ENCODE measurements around the gene ZNF543. TPM values are rescaled to one million over a fixed set of nuclear protein-coding genes. Genes with fewer than 3 reads are reported as not detected.
A peak's percentile ranks its signal among the peaks of the same experiment; 100 is the strongest.

ZNF543 gene
- total and polyA plus RNA-seq, 2 of the 13 experiments (the other 11 are each of a cell fraction or from before 2014, with no cell fraction given): 2.1 to 8.9 TPM

- peak; percentile 84 for TF ChIP-seq MAX (IDR thresholded peaks at IDR 0.05)
- no peak for TF ChIP-seq DPF2 (CRISPR knock-in tag; IDR thresholded peaks at IDR 0.05; ENCODE audit: borderline replicate concordance, low read depth)
- peak; percentile 87 for TF ChIP-seq ELF1 (CRISPR knock-in tag; IDR thresholded peaks at IDR 0.05)
- no peak for TF ChIP-seq GLI4 (CRISPR knock-in tag; IDR thresholded peaks at IDR 0.05; ENCODE audit: borderline replicate concordance)
- TF ChIP-seq ZNF234 (CRISPR knock-in tag; conservative IDR thresholded peaks at IDR 0.05): no peak
- TF ChIP-seq ZNF788 (CRISPR knock-in tag; IDR thresholded peaks at IDR 0.05; ENCODE audit: borderline replicate concordance): peak; percentile 67; the same call in 1 of the 2 replicates
- TF ChIP-seq CBFB (CRISPR knock-in tag; IDR thresholded peaks at IDR 0.05): peak; percentile 43; the same call in 1 of the 2 replicates
- peak; percentile 20; the same call in 1 of the 2 replicates for TF ChIP-seq ZNF614 (CRISPR knock-in tag; IDR thresholded peaks at IDR 0.05; ENCODE audit: borderline replicate concordance)
- peak; percentile 90 for TF ChIP-seq YEATS2 (CRISPR knock-in tag; IDR thresholded peaks at IDR 0.05; ENCODE audit: borderline replicate concordance)
- TF ChIP-seq ZNF350 (CRISPR knock-in tag; IDR thresholded peaks at IDR 0.05; ENCODE audit: borderline replicate concordance, low read depth): peak; percentile 56; the same call in 1 of the 2 replicates
- peak; percentile 89 for TF ChIP-seq SPEN (CRISPR knock-in tag; IDR thresholded peaks at IDR 0.05; ENCODE audit: low read depth)
- TF ChIP-seq ZNF768 (CRISPR knock-in tag; IDR thresholded peaks at IDR 0.05): peak; percentile 36; the same call in 1 of the 2 replicates
- no peak for TF ChIP-seq NFATC3 (CRISPR knock-in tag; IDR thresholded peaks at IDR 0.05)
- peak; percentile 96 for TF ChIP-seq SAP130 (CRISPR knock-in tag; IDR thresholded peaks at IDR 0.05; ENCODE audit: low read depth)
- TF ChIP-seq HNF4G (IDR thresholded peaks at IDR 0.05; ENCODE audit: borderline replicate concordance, low read depth, low read length): no peak
- TF ChIP-seq HNF4G (CRISPR knock-in tag; IDR thresholded peaks at IDR 0.05; ENCODE audit: borderline replicate concordance, low read depth): no peak
- peak; percentile 73 for TF ChIP-seq POLR2AphosphoS5 (IDR thresholded peaks at IDR 0.05; ENCODE audit: low read depth, low read length)
- no peak for TF ChIP-seq MAZ (IDR thresholded peaks at IDR 0.05; ENCODE audit: borderline replicate concordance, low read depth, low read length)
- TF ChIP-seq MAZ (CRISPR knock-in tag; IDR thresholded peaks at IDR 0.05; ENCODE audit: low read depth): peak; percentile 52
- TF ChIP-seq ZKSCAN8 (CRISPR knock-in tag; IDR thresholded peaks at IDR 0.05; ENCODE audit: borderline replicate concordance): 0 out of 2 replicates have a peak, but pooled peaks have one; percentile 55
- no peak for TF ChIP-seq ISL2 (CRISPR knock-in tag; IDR thresholded peaks at IDR 0.05)
- TF ChIP-seq RFXAP (CRISPR knock-in tag; IDR thresholded peaks at IDR 0.05; ENCODE audit: borderline replicate concordance): 0 out of 2 replicates have a peak, but pooled peaks have one; percentile 20
- TF ChIP-seq ARID5B (CRISPR knock-in tag; IDR thresholded peaks at IDR 0.05): 0 out of 2 replicates have a peak, but pooled peaks have one; percentile 22
- 0 out of 2 replicates have a peak, but pooled peaks have one; percentile 35 for TF ChIP-seq IKZF5 (CRISPR knock-in tag; IDR thresholded peaks at IDR 0.05)
Measured at GRCh38 chr19:57350877-57351805, 30.9 kb downstream of the ZNF543 start, which contains the start of gene ZNF304 (continued).
